ENCODE measurements around the gene TTPAL.

- TF ChIP-seq TAF1 (IDR thresholded peaks at IDR 0.05; ENCODE audit: low read depth, low read length) (no peak), POLR2A (IDR thresholded peaks at IDR 0.05; ENCODE audit: low read depth, low read length) (no peak), POU2F2 (IDR thresholded peaks at IDR 0.05; ENCODE audit: low read depth, low read length) (no peak), POLR2AphosphoS5 (IDR thresholded peaks at IDR 0.05; ENCODE audit: low read depth, low read length) (no peak), SPI1 (IDR thresholded peaks at IDR 0.05; ENCODE audit: low read depth, low read length) (no peak), PAX5 (IDR thresholded peaks at IDR 0.05; ENCODE audit: insufficient read depth, low read length, severe bottlenecking) (no peak)
Observed at GRCh38 chr20:44489931-44490330, 14.3 kb downstream of the TTPAL start.
